Measurements from ENCODE around the gene ZNF865.

Gene ZNF865

GRCh38 chr19:55647732-55648584 lies 42.5 kb downstream of the ZNF865 start, which contains the start of gene CCDC106:
CCDC106 (plus strand) TSS chr19:55648212; CDS start chr19:55649047, 835 bp downstream.
- no peak for FAIRE-seq

GRCh38 chr19:55648585-55649267 lies 43.3 kb downstream of the ZNF865 start:
- FAIRE-seq, result no peak

- FAIRE-seq, result no peak
These were observed 44.0 kb downstream of the ZNF865 start for GRCh38 chr19:55649268-55650125.

- FAIRE-seq, result no peak
These were observed 44.7 kb downstream of the ZNF865 start for GRCh38 chr19:55650126-55650557.

GRCh38 chr19:55650602-55651230 lies 45.3 kb downstream of the ZNF865 start:
- FAIRE-seq, result no peak

- FAIRE-seq, result no peak
These were observed 45.8 kb downstream of the ZNF865 start for GRCh38 chr19:55651236-55651635.

- FAIRE-seq, result no peak
These were observed 47.1 kb downstream of the ZNF865 start for GRCh38 chr19:55652311-55653128.

GRCh38 chr19:55653651-55654322 lies 48.3 kb downstream of the ZNF865 start:
- peak; percentile 76 for FAIRE-seq

GRCh38 chr19:55654323-55654867 lies 48.9 kb downstream of the ZNF865 start:
- FAIRE-seq, result peak; percentile 97

- FAIRE-seq, result no peak
These were observed 49.6 kb downstream of the ZNF865 start, which contains the start of gene U2AF2 for GRCh38 chr19:55654868-55655647. U2AF2 (plus strand) TSS chr19:55655035; CDS start chr19:55655105, 70 bp downstream.

GRCh38 chr19:55655648-55656040 lies 50.2 kb downstream of the ZNF865 start:
- no peak for FAIRE-seq

GRCh38 chr19:55656552-55656951 lies 51.1 kb downstream of the ZNF865 start:
- no peak for FAIRE-seq

GRCh38 chr19:55656988-55657747 lies 51.7 kb downstream of the ZNF865 start:
- no peak for FAIRE-seq

GRCh38 chr19:55658846-55659459 lies 53.5 kb downstream of the ZNF865 start:
- no peak for FAIRE-seq

- FAIRE-seq, result no peak
These were observed 54.4 kb downstream of the ZNF865 start for GRCh38 chr19:55659822-55660221.

- FAIRE-seq, result no peak
These were observed 55.0 kb downstream of the ZNF865 start for GRCh38 chr19:55660404-55660803.

GRCh38 chr19:55660991-55661390 lies 55.5 kb downstream of the ZNF865 start:
- FAIRE-seq, result no peak

GRCh38 chr19:55661826-55662225 lies 56.4 kb downstream of the ZNF865 start:
- no peak for FAIRE-seq

Data from TTC549 (cell line).